Pancreas (tissue), 10 donors: Measurements from ENCODE around the gene APBA1. TPM values are rescaled to one million over a fixed set of nuclear protein-coding genes. Genes with fewer than 3 reads are reported as not detected.

Experiments used
- ATAC-seq, 4 donors: fragments of 200-7000 bp; cut with Tn5 transposase; one replicate each; pipeline versions ENCODE4 v1.8.0 to v1.9.1; 2020; ENCODE audit warnings: mild to moderate bottlenecking in 4 of 4, moderate library complexity in 4 of 4
- DNase-seq, 6 donors: peaks; one replicate each; pipeline ENCODE4 v3.0.0-alpha.2; 2020
- FAIRE-seq: peaks from 2 replicates; lab custom pipeline; 2012; peaks lifted over from hg19 to GRCh38; lab: Jason Lieb, UNC
- H3K27ac ChIP-seq, 4 donors: fragments of 200-600 bp; sonication (generic); 1 replicate in 3 of 4; 2 replicates in 1 of 4; pipeline versions ENCODE4 v1.5.0 to v1.8.0; 2020
- H3K27me3 ChIP-seq, 4 donors: fragments of 200-600 bp; one replicate each; pipeline ENCODE4 v1.8.0; 2021
- H3K36me3 ChIP-seq, 3 donors: fragments of 200-600 bp; sonication (generic) in 1 of 3; one replicate each; pipeline versions ENCODE4 v1.5.0 to v1.8.0; 2020 to 2021
- H3K4me1 ChIP-seq, 3 donors: fragments of 200-600 bp; one replicate each; pipeline ENCODE4 v1.8.0; 2021
- H3K4me3 ChIP-seq, 4 donors: fragments of 200-600 bp; sonication (generic) in 2 of 4; one replicate each; pipeline versions ENCODE4 v1.5.0 to v1.8.0; 2020 to 2021
- H3K9me3 ChIP-seq, 4 donors: fragments of 200-600 bp; one replicate each; pipeline ENCODE4 v1.8.0; 2021
- CTCF ChIP-seq, 4 donors: fragments of 200-600 bp; sonication (generic) in 3 of 4; IDR thresholded peaks; one replicate each; pipeline versions ENCODE4 v1.5.0 to v1.8.0; 2021; ENCODE audit warnings: antibody characterized with exemption in 4 of 4
- WGBS, 2 donors: extraction: QIAGEN DNeasy Blood & Tissue Kit; methylation state at CpG; one replicate each; pipeline ENCODE4 v1.1.7; 2013; 5-methylcytosine and 5-hydroxymethylcytosine counted together
- intact Hi-C, 3 donors: fragments of 100-400 bp; cut with DNase I; formaldehyde crosslinking; loops; one replicate each; pipeline versions ENCODE4 v1.11.1 to v1.14.2; 2022
- polyA plus RNA-seq, 2 donors: library from polyadenylated mRNA; stranded (reverse); fragments of 200-250 nt; gene quantifications; one replicate each; pipeline ENCODE4 v1.2.3, GENCODE V29; 2013
- total RNA-seq, 6 donors: library from RNA; stranded (reverse); fragmentation: NEBNext Ultra II Directional in 4 of 6; extraction: Animal tissue kit (Norgen Biotek cat#: 25700) in 4 of 6; gene quantifications; one replicate each; pipeline versions ENCODE4 v1.2.1 to v1.2.4, GENCODE V29; 2021 to 2023
- donor health status: healthy with polysubstance abuse.
- donor health status: DM: no; HTN: no; CAD: no; lungs with moderate emphysema.
- donor health status: DM: no; HTN: no; CAD: no.
- donor health status: control.
- donor health status: control.
- donor health status: Bipolar disorder and iron deficiency.
- donor health status: DM: yes; HTN: yes; CAD: no.
- donor health status: DM: no; HTN: no; CAD: no.
- donor health status: DM: no; HTN: no; CAD: no.
- donor health status: DM: yes; HTN: yes; CAD: no.

APBA1 gene
- total and polyA plus RNA-seq, 8 donors, result 0.68 to 3.2 (median 2.2) TPM

- no peak overlapping the region for H3K4me3 ChIP-seq
- no peak for TF ChIP-seq CTCF (IDR thresholded peaks at IDR 0.05)
- H3K27me3 ChIP-seq, result no peaks in the 10 kb centered on the region
- intact Hi-C loops, result loop anchor here in 1 of 3 donors (10.0 kb wide), 1 partner anchor 52 kb away; no protein-coding TSS in a partner anchor
- H3K9me3 ChIP-seq, result no peaks in the 10 kb centered on the region
- WGBS, 2 donors, result 75 to 90% methylated on average over 4 of the region's 4 CpGs
- H3K36me3 ChIP-seq, result no peaks in the 10 kb centered on the region
- no peak for FAIRE-seq
- no peak for DNase-seq
- H3K4me1 ChIP-seq, result peaks cover 0 to 7% (median 0%) of the 10 kb centered on the region in 3 donors
- H3K27ac ChIP-seq, result no peak overlapping the region
- no peak for ATAC-seq
Observed at GRCh38 chr9:69496846-69497450, 175.2 kb downstream of the APBA1 start.

GRCh38 chr9:69495296-69495695 lies 176.9 kb downstream of the APBA1 start:
- H3K27me3 ChIP-seq, result no peaks in the 10 kb centered on the region
- 78 to 79% methylated on average over 10 of the region's 10 CpGs for WGBS, 2 donors
- no peaks in the 10 kb centered on the region for H3K36me3 ChIP-seq
- FAIRE-seq, result no peak
- H3K27ac ChIP-seq, result no peak overlapping the region
- no peaks in the 10 kb centered on the region for H3K9me3 ChIP-seq
- ATAC-seq, result no peak
- intact Hi-C loops, result loop anchor here in 1 of 3 donors (10.0 kb wide), 1 partner anchor 50 kb away; no protein-coding TSS in a partner anchor
- no peak for TF ChIP-seq CTCF (IDR thresholded peaks at IDR 0.05)
- DNase-seq, result no peak
- no peak overlapping the region for H3K4me3 ChIP-seq
- H3K4me1 ChIP-seq, result peaks cover 0 to 7% (median 0%) of the 10 kb centered on the region in 3 donors

- intact Hi-C loops, result loop anchor here in 1 of 3 donors (10.0 kb wide), 1 partner anchor 50 kb away; no protein-coding TSS in a partner anchor
- DNase-seq (no peak), ATAC-seq (no peak), FAIRE-seq (no peak)
- Histone ChIP-seq H3K4me1 (peaks cover 0 to 7% (median 0%) of the 10 kb centered on the region in 3 donors), H3K27me3 (no peaks in the 10 kb centered on the region), H3K4me3 (no peak overlapping the region), H3K9me3 (no peaks in the 10 kb centered on the region), H3K36me3 (no peaks in the 10 kb centered on the region), H3K27ac (no peak overlapping the region)
- no peak for TF ChIP-seq CTCF (IDR thresholded peaks at IDR 0.05)
- 86 to 87% methylated on average over 2 of the region's 2 CpGs for WGBS, 2 donors
Observed at GRCh38 chr9:69494763-69495162, 177.4 kb downstream of the APBA1 start.

- TF ChIP-seq CTCF (IDR thresholded peaks at IDR 0.05), result no peak
- H3K4me3 ChIP-seq, result no peak overlapping the region
- H3K4me1 ChIP-seq, result peaks cover 0 to 7% (median 0%) of the 10 kb centered on the region in 3 donors
- 72 to 76% methylated on average over 4 of the region's 4 CpGs for WGBS, 2 donors
- no peak overlapping the region for H3K27ac ChIP-seq
- H3K36me3 ChIP-seq, result no peaks in the 10 kb centered on the region
- no peak for FAIRE-seq
- H3K27me3 ChIP-seq, result no peaks in the 10 kb centered on the region
- no peak for DNase-seq
- intact Hi-C loops, result loop anchor here in 1 of 3 donors (10.0 kb wide), 1 partner anchor 49 kb away; no protein-coding TSS in a partner anchor
- ATAC-seq, result no peak
- H3K9me3 ChIP-seq, result no peaks in the 10 kb centered on the region
Observed at GRCh38 chr9:69494208-69494607, 178.0 kb downstream of the APBA1 start.

- FAIRE-seq, result no peak
- TF ChIP-seq CTCF (IDR thresholded peaks at IDR 0.05), result no peak
- no peak for ATAC-seq
- Histone ChIP-seq H3K4me3 (no peak overlapping the region), H3K36me3 (no peaks in the 10 kb centered on the region), H3K27me3 (no peaks in the 10 kb centered on the region), H3K9me3 (no peaks in the 10 kb centered on the region), H3K27ac (no peak overlapping the region), H3K4me1 (no peaks in the 10 kb centered on the region)
- 78 to 85% methylated on average over 3 of the region's 3 CpGs for WGBS, 2 donors
- intact Hi-C loops, result no loop called here
- DNase-seq, result no peak
Observed at GRCh38 chr9:69486498-69486897, 185.7 kb downstream of the APBA1 start.
